Activated T-helper 1 cell treated with anti-CD3 and anti-CD28 coated beads, Interleukin-12 subunit alpha, Interleukin-12 subunit beta, Interleukin-2, Interleukin-4 antibody, amounts not matched to agents 30 ng/mL and 10 ng/mL and 1 ng/mL, durations not matched to agents 14 hours and 24 hours and 36 hours (primary cell): Measurements from ENCODE around the gene BLCAP. TPM values are rescaled to one million over a fixed set of nuclear protein-coding genes. Genes with fewer than 3 reads are reported as not detected.
"Not testable (repeated sequence)": the region's sequence is repeated elsewhere in the genome, so short reads cannot be mapped to it uniquely, and the experiment has no call there.

Experiments
- DNase-seq: peaks from one replicate; pipeline ENCODE4 v3.0.0; 2021; ENCODE audit warnings: low spot score
- H3K27ac Mint-ChIP-seq: one replicate; pipeline ENCODE4 v1.8.0; 2021; ENCODE audit warnings: mild to moderate bottlenecking, mixed read lengths
- H3K27me3 Mint-ChIP-seq: one replicate; pipeline ENCODE4 v1.8.0; 2022; ENCODE audit warnings: mild to moderate bottlenecking, moderate library complexity, mixed read lengths; ENCODE audit not compliant: insufficient read depth
- H3K36me3 Mint-ChIP-seq: one replicate; pipeline ENCODE4 v1.8.0; 2021; ENCODE audit warnings: low read depth, mixed read lengths
- H3K4me1 Mint-ChIP-seq: one replicate; pipeline ENCODE4 v1.8.0; 2021; ENCODE audit warnings: low read depth, mixed read lengths
- H3K4me3 Mint-ChIP-seq: one replicate; pipeline ENCODE4 v1.8.0; 2021; ENCODE audit warnings: mild to moderate bottlenecking, moderate library complexity, mixed read lengths
- H3K9me3 Mint-ChIP-seq: one replicate; pipeline ENCODE4 v1.8.0; 2021; ENCODE audit warnings: mixed read lengths
- intact Hi-C: fragments of 100-400 bp; cut with micrococcal nuclease; formaldehyde crosslinking; loops from one replicate; pipeline ENCODE4 v1.15.1; 2024
- total RNA-seq: library from RNA; stranded (reverse); gene quantifications from 2 replicates; pipeline ENCODE4 v1.2.3, GENCODE V29; 2022

Gene BLCAP
- total RNA-seq, 1 donor from 2014 or later: 32.1 TPM

- Mint-ChIP-seq H3K9me3 (no peaks in the 10 kb centered on the region), H3K27ac (no peak overlapping the region), H3K27me3 (peaks cover 1% of the 10 kb centered on the region), H3K4me3 (no peak overlapping the region), H3K36me3 (no peaks in the 10 kb centered on the region), H3K4me1 (no peaks in the 10 kb centered on the region)
- DNase-seq: no peak
- intact Hi-C loops: no loop called here
These were observed 32.9 kb downstream of the BLCAP start for GRCh38 chr20:37494796-37495195.

GRCh38 chr20:37494301-37494700, 33.4 kb downstream of the BLCAP start:
- no peak for DNase-seq
- Mint-ChIP-seq H3K4me3 (no peak overlapping the region), H3K27me3 (no peaks in the 10 kb centered on the region), H3K9me3 (no peaks in the 10 kb centered on the region), H3K36me3 (no peaks in the 10 kb centered on the region), H3K4me1 (no peaks in the 10 kb centered on the region), H3K27ac (no peak overlapping the region)
- intact Hi-C loops: no loop called here

GRCh38 chr20:37492945-37493344, 34.7 kb downstream of the BLCAP start:
- no peaks in the 10 kb centered on the region for H3K9me3 Mint-ChIP-seq
- DNase-seq: no peak
- H3K4me3 Mint-ChIP-seq: no peak overlapping the region
- intact Hi-C loops: no loop called here
- no peaks in the 10 kb centered on the region for H3K4me1 Mint-ChIP-seq
- H3K27ac Mint-ChIP-seq: no peak overlapping the region
- H3K27me3 Mint-ChIP-seq: no peaks in the 10 kb centered on the region
- no peaks in the 10 kb centered on the region for H3K36me3 Mint-ChIP-seq

- H3K9me3 Mint-ChIP-seq: no peaks in the 10 kb centered on the region
- no peak overlapping the region for H3K27ac Mint-ChIP-seq
- H3K36me3 Mint-ChIP-seq: no peaks in the 10 kb centered on the region
- H3K4me1 Mint-ChIP-seq: no peaks in the 10 kb centered on the region
- intact Hi-C loops: no loop called here
- no peak for DNase-seq
- H3K4me3 Mint-ChIP-seq: no peak overlapping the region
- peaks cover 2% of the 10 kb centered on the region for H3K27me3 Mint-ChIP-seq
These were observed 35.5 kb downstream of the BLCAP start for GRCh38 chr20:37492096-37492625.

- intact Hi-C loops: no loop called here
- H3K4me1 Mint-ChIP-seq: no peaks in the 10 kb centered on the region
- DNase-seq: no peak
- no peak overlapping the region for H3K27ac Mint-ChIP-seq
- no peaks in the 10 kb centered on the region for H3K9me3 Mint-ChIP-seq
- peaks cover 2% of the 10 kb centered on the region for H3K27me3 Mint-ChIP-seq
- no peak overlapping the region for H3K4me3 Mint-ChIP-seq
- no peaks in the 10 kb centered on the region for H3K36me3 Mint-ChIP-seq
These were observed 36.9 kb downstream of the BLCAP start for GRCh38 chr20:37490663-37491350.

- DNase-seq, intact Hi-C loops, H3K9me3 Mint-ChIP-seq, H3K36me3 Mint-ChIP-seq, H3K4me3 Mint-ChIP-seq, H3K27ac Mint-ChIP-seq, H3K4me1 Mint-ChIP-seq: not testable (repeated sequence)
- peaks cover 14% of the 10 kb centered on the region for H3K27me3 Mint-ChIP-seq
These were observed 41.5 kb downstream of the BLCAP start for GRCh38 chr20:37486209-37486608.

GRCh38 chr20:37484331-37484730, 43.3 kb downstream of the BLCAP start:
- H3K9me3 Mint-ChIP-seq: no peaks in the 10 kb centered on the region
- H3K4me3 Mint-ChIP-seq: no peak overlapping the region
- no peaks in the 10 kb centered on the region for H3K36me3 Mint-ChIP-seq
- no peak for DNase-seq
- H3K4me1 Mint-ChIP-seq: no peaks in the 10 kb centered on the region
- H3K27me3 Mint-ChIP-seq: peaks cover 16% of the 10 kb centered on the region
- intact Hi-C loops: no loop called here
- H3K27ac Mint-ChIP-seq: no peak overlapping the region

GRCh38 chr20:37481610-37482009, 46.1 kb downstream of the BLCAP start:
- Mint-ChIP-seq H3K27me3 (peaks cover 19% of the 10 kb centered on the region), H3K4me1 (no peaks in the 10 kb centered on the region), H3K9me3 (no peaks in the 10 kb centered on the region), H3K27ac (no peak overlapping the region), H3K4me3 (no peak overlapping the region), H3K36me3 (no peaks in the 10 kb centered on the region)
- DNase-seq: no peak
- intact Hi-C loops: no loop called here

GRCh38 chr20:37480919-37481318, 46.8 kb downstream of the BLCAP start:
- H3K27ac Mint-ChIP-seq: no peak overlapping the region
- H3K4me3 Mint-ChIP-seq: no peak overlapping the region
- intact Hi-C loops: no loop called here
- no peaks in the 10 kb centered on the region for H3K36me3 Mint-ChIP-seq
- peaks cover 21% of the 10 kb centered on the region for H3K27me3 Mint-ChIP-seq
- H3K9me3 Mint-ChIP-seq: no peaks in the 10 kb centered on the region
- H3K4me1 Mint-ChIP-seq: no peaks in the 10 kb centered on the region
- DNase-seq: no peak

GRCh38 chr20:37479925-37480691, 47.6 kb downstream of the BLCAP start:
- no peaks in the 10 kb centered on the region for H3K9me3 Mint-ChIP-seq
- no peaks in the 10 kb centered on the region for H3K4me1 Mint-ChIP-seq
- H3K4me3 Mint-ChIP-seq: no peak overlapping the region
- intact Hi-C loops: no loop called here
- no peak overlapping the region for H3K27ac Mint-ChIP-seq
- no peak for DNase-seq
- H3K27me3 Mint-ChIP-seq: peaks cover 21% of the 10 kb centered on the region
- no peaks in the 10 kb centered on the region for H3K36me3 Mint-ChIP-seq

- no peak overlapping the region for H3K27ac Mint-ChIP-seq
These were observed 48.4 kb downstream of the BLCAP start for GRCh38 chr20:37479266-37479665.

GRCh38 chr20:37477041-37477440, 50.6 kb downstream of the BLCAP start:
- H3K4me3 Mint-ChIP-seq: no peak overlapping the region

More at GRCh38 chr20:37479266-37479665, 48.4 kb downstream of the BLCAP start:
- intact Hi-C loops: no loop called here
- H3K4me3 Mint-ChIP-seq: no peak overlapping the region
- no peaks in the 10 kb centered on the region for H3K4me1 Mint-ChIP-seq
- H3K27me3 Mint-ChIP-seq: peaks cover 16% of the 10 kb centered on the region
- H3K9me3 Mint-ChIP-seq: no peaks in the 10 kb centered on the region
- H3K36me3 Mint-ChIP-seq: no peaks in the 10 kb centered on the region
- no peak for DNase-seq

GRCh38 chr20:37475252-37475651, 52.4 kb downstream of the BLCAP start:
- no peak overlapping the region for H3K27ac Mint-ChIP-seq
- H3K4me1 Mint-ChIP-seq: no peaks in the 10 kb centered on the region
- H3K36me3 Mint-ChIP-seq: no peaks in the 10 kb centered on the region
- H3K4me3 Mint-ChIP-seq: no peak overlapping the region
- no peaks in the 10 kb centered on the region for H3K9me3 Mint-ChIP-seq
- DNase-seq: no peak
- H3K27me3 Mint-ChIP-seq: peaks cover 8% of the 10 kb centered on the region
- intact Hi-C loops: no loop called here

More at GRCh38 chr20:37477041-37477440, 50.6 kb downstream of the BLCAP start:
- DNase-seq: no peak
- H3K9me3 Mint-ChIP-seq: no peaks in the 10 kb centered on the region
- H3K27me3 Mint-ChIP-seq: peaks cover 9% of the 10 kb centered on the region
- no peak overlapping the region for H3K27ac Mint-ChIP-seq
- no peaks in the 10 kb centered on the region for H3K4me1 Mint-ChIP-seq
- no peaks in the 10 kb centered on the region for H3K36me3 Mint-ChIP-seq
- intact Hi-C loops: no loop called here
